ENCODE measurements around the gene DSCAM.

DNA sequence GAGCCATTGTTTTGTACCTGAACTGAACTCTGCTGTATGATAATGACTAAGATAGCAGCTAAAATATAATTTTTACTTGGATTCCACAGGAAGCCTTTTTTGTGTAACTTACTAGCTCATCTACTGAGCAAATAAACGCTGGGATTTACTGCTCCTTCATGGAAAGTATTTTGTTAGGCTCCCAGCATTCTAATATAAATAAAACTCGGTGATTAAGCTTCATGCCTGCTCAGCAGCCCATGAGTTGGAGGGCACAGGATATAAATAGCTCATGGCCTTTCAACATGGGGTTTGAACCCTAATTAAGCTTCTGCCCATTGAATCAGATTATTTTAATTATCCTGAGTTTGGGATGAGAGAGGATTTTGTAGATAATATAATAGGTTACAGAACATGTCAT lies 799.7 kb downstream of the DSCAM start:
- TF ChIP-seq POLR2AphosphoS5 (IDR thresholded peaks at IDR 0.05; ENCODE audit: low read depth, low read length) (no peak), TAF1 (IDR thresholded peaks at IDR 0.05; ENCODE audit: borderline replicate concordance, insufficient read depth, low read length) (no peak)

All from PFSK-1 (cell line).